Stimulated activated CD8-positive, alpha-beta memory T cell treated with anti-CD3 and anti-CD28 coated beads, Interleukin-15, amount 100 ng/mL, for 24 hours (primary cell): Measurements from ENCODE around the gene PCSK7.

Source experiments
- DNase-seq: peaks from one replicate; pipeline ENCODE4 v3.0.0-alpha.2; 2020; ENCODE audit warnings: low read depth

The PCSK7 gene

DNA sequence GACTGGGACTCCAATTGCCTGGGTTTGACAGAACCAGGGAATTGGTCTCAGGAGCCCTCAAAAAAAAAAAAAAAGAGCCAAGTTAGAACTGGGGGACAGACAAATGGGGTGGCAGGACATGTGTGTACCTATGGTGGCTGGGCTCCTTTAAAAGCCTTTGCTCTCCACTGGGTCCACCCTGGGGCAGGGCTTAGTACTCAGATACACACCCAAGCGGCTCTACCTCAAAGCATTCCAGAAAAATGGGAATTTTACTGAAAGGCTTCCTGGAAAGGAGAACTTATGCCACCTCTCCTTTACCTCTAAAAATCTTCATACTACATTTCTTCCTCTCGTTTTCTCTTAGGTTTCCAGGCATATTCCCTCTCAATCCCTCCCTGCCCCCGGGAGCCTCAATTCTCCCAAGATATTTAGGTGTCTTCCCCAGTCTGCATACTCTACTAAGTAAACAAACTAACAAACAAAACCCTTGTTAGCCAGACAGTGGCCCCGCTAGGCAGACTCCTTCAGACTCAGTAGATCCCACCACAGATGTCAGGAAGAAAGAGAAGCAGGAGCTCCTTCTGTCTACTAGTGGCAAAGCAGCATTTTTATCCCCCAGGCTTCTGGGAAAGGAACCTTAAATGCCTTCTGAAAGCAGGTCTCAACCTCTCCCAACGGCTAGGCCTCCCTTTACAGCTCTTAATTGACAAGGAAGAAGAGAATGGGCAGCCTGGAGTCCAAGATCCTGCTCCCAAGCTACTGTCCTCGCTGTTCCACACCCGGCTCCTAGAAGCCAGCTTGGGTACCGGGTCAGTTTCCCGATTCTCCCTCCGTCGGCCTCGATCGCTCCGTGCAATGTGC, 653 bp downstream of the PCSK7 start:
- no peak for DNase-seq

DNA sequence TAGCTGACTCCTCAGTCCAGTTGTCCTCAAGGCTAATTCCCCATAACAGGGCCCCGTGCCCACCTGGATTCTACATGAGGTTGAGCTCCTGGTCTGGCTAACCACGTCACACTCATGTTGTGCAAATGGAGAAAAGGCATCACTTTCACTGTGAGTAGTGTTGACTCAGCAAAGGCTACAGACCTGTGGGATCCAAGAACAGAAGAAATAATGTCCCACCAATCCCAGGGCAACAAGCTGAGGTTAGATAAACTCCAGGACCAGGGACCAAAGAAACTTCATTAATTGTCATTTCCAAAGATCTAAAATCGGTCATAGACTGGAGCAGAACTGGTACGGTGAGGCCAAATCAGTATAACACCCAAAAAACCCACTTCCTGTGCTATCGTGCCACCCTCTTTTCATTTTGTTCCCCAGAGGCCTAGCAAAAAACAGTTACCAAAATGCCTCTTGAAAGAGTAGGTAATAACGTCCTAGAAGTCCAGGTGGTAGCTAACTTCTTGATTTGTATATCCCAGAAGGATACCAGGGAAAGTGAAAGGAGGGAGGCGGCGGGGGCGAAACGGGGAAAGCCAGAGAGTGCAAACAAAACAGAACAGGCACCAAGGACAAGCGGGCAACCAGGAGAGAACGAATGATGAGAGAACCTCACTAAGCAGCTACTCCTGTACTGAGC, 1.4 kb downstream of the PCSK7 start:
- DNase-seq: no peak

DNA sequence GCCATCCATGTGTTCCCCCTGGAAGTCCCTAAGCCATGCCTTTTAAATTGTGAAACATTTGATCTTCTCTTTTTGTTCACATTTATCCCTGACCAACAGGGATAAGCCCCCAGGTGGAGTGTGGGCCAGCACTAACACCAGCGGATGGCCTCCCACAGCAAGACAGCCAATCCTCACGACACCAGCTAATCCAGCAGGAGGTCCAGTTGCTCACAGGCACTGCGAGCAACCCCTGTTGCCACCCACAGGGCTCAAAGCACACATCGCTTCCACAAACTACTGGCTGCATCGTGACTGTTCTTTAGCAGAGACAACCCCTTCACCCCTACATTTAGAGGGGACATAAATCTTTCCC, 2.0 kb downstream of the PCSK7 start:
- no peak for DNase-seq

DNA sequence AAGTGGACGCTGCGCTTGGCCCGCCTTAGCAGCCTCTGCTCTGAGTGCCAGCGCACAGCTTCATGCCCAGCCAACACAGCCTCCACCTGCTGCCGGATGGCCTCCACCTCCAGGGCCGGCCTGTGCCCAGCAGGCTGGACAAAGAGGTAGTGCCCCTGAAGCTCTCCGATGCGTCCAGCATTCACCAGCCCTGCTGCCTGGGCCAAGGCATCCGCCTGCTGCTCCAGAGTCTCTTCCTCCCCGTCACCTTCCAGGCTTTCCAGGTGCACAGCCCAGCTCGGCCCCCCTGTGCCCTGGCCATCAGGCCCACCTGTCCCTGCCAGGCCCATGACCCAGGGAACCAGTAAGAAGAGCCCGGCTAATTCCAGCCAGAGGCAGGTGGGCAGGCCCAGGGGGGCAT, 2.5 kb downstream of the PCSK7 start:
- DNase-seq: no peak

DNA sequence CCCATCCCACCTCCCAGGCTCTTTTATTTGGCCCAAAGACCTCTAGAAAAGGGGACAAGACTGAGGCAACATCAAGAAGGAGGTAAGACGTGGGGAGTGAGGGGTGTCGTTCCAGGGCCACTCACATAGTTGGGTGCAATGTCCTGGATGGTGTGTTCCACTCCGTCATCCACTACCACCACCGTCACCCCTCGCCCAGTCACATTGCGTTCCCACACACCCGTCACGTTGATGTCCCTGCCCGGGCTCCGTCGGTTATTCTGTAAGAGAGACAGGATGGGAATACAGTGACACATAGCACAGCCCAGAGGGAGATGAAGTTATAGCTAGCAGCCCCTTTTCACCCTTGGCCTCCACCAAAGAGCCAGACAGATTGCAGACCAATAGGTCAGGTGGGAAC, 3.8 kb downstream of the PCSK7 start:
- no peak for DNase-seq

DNA sequence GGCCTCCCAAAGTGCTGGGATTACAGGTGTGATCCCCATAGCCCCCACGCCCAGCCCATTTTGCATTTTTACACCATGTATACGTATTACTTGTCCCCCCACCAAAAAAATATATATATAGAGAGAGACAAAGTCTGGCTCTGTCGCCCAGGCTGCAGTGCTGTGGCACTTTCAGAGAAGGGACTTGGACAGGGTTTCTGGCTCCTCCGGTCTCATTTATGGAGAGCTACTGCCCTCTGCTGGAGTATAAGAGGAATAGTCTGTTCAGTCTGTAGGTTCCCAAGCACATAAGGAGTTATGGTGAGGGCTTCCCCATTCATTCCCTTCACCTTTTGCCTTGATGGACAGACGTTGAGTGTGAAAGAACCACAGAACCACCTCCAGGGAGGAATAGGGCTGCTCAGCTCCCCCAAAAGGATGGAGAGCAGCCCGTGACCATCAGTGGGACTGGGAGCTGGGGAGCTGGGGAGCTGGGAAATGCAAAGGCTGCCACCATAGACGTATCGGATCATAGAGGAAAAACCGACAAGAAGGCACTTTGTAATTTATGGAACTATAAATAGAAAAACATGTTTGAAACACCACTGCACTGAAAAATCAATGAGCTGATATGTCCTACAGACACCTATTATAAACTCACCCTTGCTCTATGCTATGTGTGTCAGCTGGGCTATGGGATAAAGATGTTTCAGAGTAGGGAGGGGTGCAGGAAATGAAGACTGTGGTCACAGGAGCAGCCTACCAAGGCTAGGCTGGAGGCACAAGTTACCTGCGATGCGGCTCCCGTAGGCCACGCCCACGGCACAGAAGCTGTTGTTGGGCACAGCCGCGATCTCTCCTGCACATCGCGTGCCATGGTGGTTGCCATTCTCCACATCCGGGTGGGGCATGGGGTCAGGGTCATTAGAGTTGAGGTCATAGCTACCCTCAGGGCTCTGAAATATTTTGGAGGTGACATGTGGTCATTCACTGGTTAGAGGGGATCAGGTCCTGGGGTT, 5.2 kb downstream of the PCSK7 start:
- DNase-seq: no peak

DNA sequence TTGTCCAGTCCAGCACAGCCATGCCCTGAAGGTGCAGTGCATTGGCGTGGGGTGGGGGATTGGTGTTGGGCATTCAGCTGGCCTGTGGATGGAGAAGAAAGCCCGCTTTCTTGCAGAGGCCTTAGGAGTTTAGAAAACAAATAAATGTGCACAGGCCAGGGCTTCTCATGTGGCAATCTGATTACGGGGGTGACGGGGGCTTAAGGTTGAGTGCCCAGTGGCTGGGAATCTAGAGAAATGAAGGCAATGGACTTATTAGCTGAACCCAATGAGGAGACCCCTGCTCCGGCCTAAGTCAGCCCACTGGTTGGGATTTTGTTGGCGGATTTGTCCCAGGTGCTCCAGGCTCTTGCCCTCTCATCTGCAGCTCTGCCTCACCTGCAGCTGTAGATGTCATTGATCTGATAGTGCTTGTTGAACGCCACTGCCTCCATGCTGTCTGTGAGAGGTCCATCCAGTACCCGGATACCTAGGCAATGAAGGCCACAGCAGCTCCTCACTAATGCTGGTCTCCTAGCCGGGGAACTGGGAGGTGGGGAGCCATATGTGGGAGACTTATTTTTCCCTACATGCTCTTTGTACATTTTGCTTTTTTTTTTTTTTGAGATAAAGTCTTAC, 6.2 kb downstream of the PCSK7 start:
- no peak for DNase-seq

DNA sequence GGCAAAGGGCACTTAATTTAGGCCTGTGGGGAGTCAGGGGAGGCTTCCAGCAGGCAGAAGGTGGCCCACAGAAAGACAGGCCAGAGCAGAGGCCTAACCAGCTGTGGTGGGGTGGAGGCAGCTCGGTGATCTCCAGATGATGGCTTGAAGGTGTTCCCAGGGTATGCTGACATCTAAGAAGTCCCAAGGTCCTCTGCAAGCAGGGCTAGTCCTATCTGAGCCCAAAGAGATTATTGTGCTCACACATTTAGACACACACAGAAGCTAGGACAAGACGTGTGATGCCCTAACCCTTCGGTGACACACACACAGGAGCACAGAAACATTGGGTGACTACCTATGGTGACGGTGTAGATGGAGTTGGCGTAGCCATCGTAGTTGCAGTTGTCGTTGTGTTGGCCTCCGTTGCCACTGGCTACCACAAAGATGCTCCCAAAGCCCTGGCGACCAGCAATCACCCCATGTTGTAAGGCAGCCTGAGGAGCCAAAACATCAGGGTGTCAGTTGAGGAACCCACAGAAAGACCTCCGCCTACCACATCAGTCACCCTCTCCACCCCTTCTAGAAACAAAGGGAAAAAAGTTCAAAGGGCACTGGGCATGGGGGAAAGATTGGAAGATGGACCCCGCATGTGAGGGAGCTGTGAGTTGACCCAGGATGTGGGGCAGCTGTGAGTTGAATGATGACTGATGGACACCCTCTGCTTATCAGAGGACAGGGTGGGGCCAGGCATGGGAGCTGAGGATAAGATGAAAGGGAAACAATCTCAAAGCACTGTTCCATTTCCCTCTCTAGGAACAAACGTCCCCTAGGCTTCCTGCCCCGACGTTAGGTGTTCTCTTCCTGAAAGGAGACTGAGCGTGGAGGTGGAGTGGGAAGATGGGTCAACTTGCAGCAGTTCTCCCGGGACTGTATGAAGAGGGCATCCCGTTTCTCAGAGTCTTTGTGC, 7.9 kb downstream of the PCSK7 start:
- no peak for DNase-seq

DNA sequence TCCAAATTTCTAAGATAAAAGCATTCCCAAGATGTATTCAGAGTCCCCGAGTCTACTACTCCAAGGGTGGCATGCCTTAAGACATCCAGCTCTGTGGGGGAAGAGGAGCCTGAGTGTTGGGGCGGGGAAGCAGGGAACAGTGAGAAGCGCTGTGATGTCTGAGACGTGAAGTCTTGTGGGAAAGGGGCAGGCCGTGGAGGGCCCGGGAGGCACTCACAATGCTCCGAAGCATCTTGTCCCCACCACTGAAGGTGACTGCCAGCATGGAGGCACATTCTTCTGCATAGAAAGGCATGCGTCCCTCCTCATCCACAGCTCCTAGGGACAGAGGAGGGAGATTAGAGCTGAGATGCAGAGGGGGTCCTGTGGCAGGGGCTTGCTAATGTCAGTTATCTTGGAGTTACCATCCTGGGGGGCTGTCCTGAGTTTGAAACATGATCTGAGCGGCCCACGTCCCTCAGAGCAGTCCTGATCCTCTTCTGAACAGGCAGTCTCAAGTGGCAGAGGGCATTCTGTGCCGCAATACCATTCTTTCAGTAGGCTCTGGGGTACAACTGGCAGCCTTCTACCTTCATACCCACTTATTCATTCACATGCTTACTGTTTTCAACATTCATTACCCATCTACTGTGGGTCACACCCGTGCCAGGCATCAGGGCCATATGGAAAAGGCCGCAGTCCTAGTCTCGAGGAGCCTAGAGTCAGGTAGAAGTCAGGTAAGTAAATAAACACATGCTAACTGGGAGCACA, 8.7 kb downstream of the PCSK7 start:
- no peak for DNase-seq

DNA sequence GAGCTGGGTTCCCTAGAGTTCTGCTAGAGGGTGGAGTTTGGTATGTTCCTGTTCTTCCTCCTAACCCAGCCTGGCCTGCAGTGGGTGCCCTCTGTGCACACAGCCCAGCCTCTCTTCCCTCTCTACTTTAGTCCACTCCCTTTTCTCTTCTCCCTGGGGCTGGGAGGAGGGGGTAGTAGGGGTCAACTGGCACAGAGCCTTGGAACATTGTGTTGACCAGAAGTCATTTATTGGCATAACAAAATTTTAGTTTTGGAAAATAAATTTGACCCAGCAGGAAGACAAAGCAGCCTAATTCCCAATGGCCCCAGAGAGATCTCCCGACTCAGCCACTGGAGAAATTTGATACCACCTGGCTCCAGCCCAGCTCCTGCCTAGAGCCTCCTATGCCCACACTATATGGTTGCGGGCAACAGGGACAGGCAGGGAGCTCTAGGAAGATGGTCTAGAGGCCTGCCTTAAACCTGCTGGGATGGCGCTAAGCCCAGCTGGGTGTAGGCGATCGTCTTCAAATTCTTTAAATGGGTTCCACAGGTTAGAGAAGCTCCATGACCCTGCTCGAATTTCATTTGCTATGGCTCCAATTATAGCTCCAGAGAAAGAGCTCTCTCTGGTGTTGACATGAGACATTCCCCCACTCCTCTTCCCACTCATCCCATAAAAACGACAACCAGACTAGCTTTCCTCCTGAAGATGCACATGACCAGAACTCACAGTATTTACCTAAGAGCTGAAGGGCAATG, 9.9 kb downstream of the PCSK7 start:
- no peak for DNase-seq

DNA sequence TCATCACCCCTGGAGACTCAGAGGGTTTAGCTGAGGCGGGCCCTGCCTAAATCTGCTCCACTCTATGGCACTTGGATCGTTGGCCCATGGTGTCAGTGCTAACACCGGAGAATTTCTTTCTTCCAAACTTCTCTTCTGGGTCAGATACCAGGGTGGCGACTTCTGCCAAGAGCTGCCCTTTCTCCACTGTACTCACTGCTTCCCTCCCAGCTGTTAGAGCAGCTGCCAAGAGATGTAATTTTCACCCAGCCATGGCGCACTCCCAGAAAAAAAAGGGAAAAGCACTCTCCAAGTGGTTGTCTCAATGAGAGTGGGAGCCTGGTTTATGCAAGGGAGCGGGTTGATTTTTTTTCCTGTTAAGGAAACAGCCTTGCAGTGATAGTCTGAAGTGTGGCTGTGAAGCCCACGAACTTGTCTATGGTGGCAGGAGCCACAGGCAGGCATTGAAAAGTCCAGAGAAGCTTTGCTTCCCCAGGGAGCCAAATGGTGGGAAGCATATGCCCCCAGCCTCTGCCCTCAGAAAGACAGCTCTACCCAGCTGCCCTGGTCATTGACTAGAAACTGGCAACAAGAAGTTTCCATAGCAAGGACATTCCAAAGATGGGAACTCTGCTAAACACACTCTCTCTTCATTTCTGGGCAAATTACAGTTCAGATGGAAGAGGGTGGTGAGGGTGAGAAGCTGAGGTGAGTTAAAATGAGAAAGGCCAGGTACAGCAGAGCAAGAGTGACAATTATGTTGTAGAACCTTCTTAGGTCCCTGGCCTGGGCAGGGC, 10.7 kb downstream of the PCSK7 start:
- no peak for DNase-seq

DNA sequence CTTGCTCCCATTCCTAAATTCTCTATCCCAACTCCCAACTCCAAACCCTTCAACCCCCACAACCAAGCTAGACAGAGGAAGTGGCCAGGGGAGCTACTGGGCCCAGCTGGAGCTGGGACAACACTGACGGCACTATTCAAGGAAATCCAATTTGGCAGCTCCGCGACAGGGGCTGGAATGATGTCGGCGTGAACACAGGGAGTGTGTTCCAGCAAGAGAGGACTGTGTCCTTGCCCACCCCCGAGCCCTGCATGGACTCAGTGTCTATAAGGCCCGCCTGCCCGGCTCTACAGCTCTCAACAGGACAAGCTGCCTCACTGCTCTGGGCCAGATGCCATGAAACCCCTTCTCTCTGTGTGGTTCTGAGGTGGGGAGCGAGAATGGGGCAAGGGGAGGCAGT, 11.3 kb downstream of the PCSK7 start:
- DNase-seq: no peak

DNA sequence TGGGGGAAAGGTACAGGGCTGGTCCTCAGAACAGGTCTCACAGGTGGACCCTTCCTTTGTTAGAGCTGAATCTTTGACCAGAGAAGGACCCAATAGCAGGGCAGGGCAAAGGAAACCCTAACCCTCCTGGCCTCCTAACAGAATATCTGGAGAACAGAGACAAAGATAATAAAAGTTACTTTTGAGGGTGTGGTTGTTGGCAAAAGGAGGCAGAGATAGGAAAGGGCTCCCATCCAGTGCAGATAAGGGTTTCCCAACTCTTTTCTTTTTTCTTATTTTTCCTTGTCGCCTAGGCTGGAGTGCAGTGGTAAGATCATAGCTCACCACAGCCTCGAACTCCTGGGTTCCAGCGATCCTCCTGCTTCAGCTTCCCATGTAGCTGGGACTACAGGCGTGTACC, 11.9 kb downstream of the PCSK7 start:
- no peak for DNase-seq

DNA sequence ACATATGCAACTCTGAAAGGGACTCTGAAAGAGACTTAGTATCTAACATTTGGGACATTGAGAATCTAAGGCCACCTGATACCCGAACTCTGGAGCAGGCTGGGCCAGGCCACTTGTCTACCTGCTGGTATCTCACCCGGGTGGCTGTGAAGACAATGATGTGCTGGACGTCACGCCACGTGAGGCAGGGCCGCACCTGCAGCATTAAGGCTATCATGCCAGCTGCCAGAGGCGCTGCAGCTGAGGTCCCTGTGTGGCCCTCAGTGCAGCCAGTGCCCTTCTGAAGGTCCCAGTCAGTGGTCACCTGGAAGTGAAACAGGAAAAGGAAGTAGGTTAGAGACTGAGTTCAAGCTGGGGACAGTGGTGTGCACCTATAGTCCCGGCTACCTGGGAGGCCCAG, 12.4 kb downstream of the PCSK7 start:
- no peak for DNase-seq

DNA sequence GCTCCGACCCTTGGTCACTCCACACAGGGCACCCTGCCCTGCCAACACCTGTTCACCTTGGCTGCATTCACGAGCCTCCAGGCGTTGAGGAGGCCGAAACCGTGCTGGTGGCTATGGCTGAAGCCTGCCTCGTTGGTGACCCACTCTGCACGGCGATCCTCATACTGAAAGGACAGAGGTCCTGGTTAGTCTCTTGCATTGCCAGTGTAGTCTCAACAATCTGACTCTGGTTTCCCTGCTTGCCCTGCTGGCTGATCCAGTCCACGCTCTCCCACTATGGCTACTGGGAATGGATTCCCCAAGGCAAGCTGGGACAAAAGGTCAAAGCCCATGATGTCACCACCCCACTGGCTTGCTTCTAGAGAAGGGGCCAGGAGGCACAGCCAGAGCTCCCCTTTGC, 12.9 kb downstream of the PCSK7 start:
- no peak for DNase-seq

DNA sequence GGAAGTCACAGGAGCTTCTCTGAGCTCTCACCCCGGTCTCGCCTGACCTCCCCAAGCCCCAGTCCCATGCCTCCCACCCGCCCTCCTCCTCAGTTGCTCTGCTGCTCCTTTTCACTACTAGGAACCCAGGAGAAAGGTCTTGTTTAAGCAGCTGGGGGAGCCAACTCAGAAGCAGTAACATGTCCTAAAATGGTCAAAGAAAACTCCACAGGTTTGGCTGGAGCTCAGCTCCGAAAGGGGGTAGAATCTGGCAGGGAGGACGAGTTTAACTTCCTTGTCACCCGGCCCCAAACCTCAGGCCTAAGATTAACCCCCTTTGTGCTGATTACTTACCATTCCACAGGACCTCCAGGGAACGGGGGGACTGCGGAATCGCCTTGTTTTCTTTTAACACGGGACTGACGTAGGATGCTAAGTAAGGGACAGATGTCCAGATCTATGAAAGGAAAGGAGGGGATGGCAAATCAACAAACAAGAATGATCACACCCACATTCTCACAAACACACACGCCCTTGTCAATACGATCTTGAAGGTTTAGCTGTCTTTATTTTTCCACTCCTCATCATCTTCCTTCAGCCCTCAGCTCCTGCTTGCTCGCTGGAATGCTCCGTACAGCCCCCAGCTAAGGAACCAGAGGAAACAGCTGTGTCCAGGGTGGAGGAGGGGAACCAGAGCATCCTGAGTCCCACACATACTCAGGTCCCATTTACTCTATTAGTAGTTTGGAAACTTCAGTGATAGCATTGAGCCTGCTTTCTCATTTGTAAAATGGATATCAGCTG, 13.5 kb downstream of the PCSK7 start:
- no peak for DNase-seq

DNA sequence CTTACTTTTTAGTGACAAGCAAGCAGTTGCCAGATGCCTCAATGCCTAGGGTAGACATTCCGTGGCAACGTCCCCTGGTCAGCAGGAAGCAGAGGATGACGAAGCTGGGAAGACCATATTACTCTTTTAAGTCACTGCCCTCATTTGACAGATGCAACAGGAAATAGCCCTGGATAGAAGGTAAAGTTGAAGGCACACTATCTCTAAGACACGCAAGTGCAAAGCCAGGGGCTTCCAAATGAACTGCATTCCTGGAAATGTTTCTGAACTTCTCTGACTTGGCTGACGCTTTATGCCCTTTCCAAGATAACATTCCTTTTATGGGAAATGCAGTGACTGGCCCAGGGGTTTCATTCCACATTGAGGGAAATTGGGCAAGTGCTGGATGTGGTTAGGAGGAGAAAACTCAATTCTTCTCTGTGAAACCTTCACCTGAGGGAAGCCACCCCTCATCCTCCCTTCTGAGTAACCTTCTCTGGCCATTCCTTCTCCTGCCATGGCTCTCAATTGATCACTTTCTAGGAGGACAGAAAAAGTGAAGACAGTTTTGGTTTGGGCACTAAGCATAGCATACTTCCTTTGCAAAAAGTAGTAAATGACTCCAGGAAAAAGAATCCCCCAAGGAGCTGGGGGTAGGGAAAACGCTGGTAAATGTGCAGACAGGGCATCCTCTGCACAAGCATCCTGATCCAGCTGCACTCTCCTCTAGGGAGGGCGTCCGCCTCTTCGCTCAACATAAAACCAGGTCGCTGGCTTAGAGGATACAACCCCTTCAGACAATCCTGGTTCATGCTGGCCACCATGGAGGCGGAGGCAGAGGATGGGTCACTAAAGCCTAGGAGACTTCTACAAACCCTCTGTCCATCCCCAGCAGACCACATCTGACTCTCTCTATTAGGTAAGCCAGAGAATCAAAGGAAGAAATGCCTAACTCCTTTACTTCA, 14.5 kb downstream of the PCSK7 start:
- DNase-seq: no peak
